ENCODE data around the gene TSPAN7. TPM values are rescaled to one million over a fixed set of nuclear protein-coding genes. Genes with fewer than 3 reads are reported as not detected.
A peak's percentile ranks its signal among the peaks of the same experiment; 100 is the strongest.

The TSPAN7 gene
- total and polyA plus RNA-seq, 2 experiments from 2014 or later: 12.4 to 17.2 TPM

DNA sequence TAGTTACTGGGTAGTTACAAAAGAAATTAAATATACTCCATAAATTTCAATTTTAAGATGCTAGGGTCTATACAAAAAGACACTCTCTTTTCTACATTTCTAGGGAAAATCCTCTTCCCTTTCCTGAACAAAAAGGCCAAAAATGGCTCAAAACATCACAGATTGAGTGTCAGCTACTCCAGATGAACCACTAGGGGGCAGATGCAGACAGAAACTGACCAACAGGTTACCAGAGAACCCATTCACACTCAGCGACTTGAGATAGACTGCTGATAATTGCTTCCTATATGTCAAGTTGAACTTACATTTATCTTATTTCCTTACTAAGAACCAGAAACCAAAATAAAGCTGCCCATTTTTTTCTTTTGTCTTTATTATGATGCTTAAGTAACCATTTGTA is 156.5 kb downstream of the TSPAN7 start:
- DNase-seq (ENCODE audit: low spot score): peak; percentile 7
- Histone ChIP-seq H3K4me1 (ENCODE audit: insufficient read depth) (no peaks in the 10 kb centered on the region), H3K27ac (no peak overlapping the region), H4K20me1 (ENCODE audit: insufficient read depth, poor library complexity, severe bottlenecking) (no peaks in the 10 kb centered on the region), H3K9me3 (ENCODE audit: low read depth) (no peaks in the 10 kb centered on the region), H3K27me3 (no peaks in the 10 kb centered on the region), H3K79me2 (no peaks in the 10 kb centered on the region), H2AFZ (no peak overlapping the region), H3K9me2 (replicated peaks; ENCODE audit: insufficient read depth) (no peaks in the 10 kb centered on the region), H3K36me3 (replicated peaks; ENCODE audit: insufficient read depth, low read depth) (no peaks in the 10 kb centered on the region), H3K4me3 (no peak overlapping the region), H3K4me2 (no peak overlapping the region)
- 35% methylated on average over 1 of the region's 1 CpG for whole genome bisulfite sequencing (ENCODE audit: low lambda C conversion rate, missing lambda C conversion rate)
- TF ChIP-seq, protein P1, sequence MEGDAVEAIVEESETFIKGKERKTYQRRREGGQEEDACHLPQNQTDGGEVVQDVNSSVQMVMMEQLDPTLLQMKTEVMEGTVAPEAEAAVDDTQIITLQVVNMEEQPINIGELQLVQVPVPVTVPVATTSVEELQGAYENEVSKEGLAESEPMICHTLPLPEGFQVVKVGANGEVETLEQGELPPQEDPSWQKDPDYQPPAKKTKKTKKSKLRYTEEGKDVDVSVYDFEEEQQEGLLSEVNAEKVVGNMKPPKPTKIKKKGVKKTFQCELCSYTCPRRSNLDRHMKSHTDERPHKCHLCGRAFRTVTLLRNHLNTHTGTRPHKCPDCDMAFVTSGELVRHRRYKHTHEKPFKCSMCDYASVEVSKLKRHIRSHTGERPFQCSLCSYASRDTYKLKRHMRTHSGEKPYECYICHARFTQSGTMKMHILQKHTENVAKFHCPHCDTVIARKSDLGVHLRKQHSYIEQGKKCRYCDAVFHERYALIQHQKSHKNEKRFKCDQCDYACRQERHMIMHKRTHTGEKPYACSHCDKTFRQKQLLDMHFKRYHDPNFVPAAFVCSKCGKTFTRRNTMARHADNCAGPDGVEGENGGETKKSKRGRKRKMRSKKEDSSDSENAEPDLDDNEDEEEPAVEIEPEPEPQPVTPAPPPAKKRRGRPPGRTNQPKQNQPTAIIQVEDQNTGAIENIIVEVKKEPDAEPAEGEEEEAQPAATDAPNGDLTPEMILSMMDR (IDR thresholded peaks at IDR 0.05; ENCODE audit: poor library complexity): peak; percentile 37
- TF ChIP-seq EZH2 (IDR thresholded peaks at IDR 0.05; ENCODE audit: borderline replicate concordance) (no peak), EZH2phosphoT487 (IDR thresholded peaks at IDR 0.05; ENCODE audit: low read depth, severe bottlenecking, unreplicated experiment) (no peak)

DNA sequence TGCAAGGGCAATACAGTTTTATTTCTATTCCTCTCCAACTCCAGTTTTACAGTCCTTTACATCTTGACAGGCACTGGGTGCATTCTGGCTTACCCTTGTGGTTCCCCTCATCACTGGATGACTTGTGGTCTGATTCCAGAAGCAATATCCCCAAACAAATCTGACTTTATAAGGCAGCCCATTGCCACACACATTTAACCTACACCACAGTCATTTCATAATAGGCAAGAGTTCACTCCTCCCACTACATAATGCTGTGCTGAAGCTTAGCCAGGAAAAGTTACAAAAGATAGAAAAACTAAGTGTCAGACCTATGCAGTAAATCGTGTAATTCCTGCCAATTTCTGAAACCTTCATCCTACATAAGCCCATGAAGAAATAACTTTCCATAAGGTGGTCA is 157.0 kb downstream of the TSPAN7 start:
- no peaks in the 10 kb centered on the region for H3K4me1 ChIP-seq (ENCODE audit: insufficient read depth)
- H3K79me2 ChIP-seq: no peaks in the 10 kb centered on the region
- TF ChIP-seq, protein P1 (IDR thresholded peaks at IDR 0.05; ENCODE audit: poor library complexity): no peak
- no peak for TF ChIP-seq EZH2 (IDR thresholded peaks at IDR 0.05; ENCODE audit: borderline replicate concordance)
- no peaks in the 10 kb centered on the region for H3K9me2 ChIP-seq (replicated peaks; ENCODE audit: insufficient read depth)
- H3K4me2 ChIP-seq: no peak overlapping the region
- no peak overlapping the region for H3K27ac ChIP-seq
- no peaks in the 10 kb centered on the region for H3K27me3 ChIP-seq
- WGBS (ENCODE audit: low lambda C conversion rate, missing lambda C conversion rate): 68% methylated on average over 1 of the region's 1 CpG
- no peaks in the 10 kb centered on the region for H3K36me3 ChIP-seq (replicated peaks; ENCODE audit: insufficient read depth, low read depth)
- no peak overlapping the region for H3K4me3 ChIP-seq
- H2AFZ ChIP-seq: no peak overlapping the region
- DNase-seq (ENCODE audit: low spot score): no peak
- H4K20me1 ChIP-seq (ENCODE audit: insufficient read depth, poor library complexity, severe bottlenecking): no peaks in the 10 kb centered on the region
- no peaks in the 10 kb centered on the region for H3K9me3 ChIP-seq (ENCODE audit: low read depth)

DNA sequence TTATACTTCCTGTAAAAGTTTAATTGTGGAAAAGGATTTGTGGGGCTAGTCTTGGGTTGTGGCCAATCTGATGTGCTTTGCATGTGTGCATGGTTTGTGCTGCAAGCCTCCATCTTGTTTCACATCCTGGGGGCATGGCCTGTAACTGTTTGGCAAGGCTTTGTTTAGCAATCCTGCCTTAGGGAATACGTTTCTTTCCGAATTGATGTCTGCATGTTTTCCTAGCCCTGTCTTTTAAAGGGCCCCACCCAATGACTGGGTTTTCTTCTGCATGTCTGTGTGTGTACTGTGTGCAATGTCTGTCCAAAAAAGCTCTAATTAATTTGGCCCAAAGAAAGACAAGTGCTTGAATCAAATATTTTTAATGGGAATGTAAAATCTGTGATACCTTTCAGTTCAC is 165.3 kb downstream of the TSPAN7 start:
- no peaks in the 10 kb centered on the region for H3K27me3 ChIP-seq
- no peaks in the 10 kb centered on the region for H4K20me1 ChIP-seq (ENCODE audit: insufficient read depth, poor library complexity, severe bottlenecking)
- no peaks in the 10 kb centered on the region for H3K9me3 ChIP-seq (ENCODE audit: low read depth)
- H3K9me2 ChIP-seq (replicated peaks; ENCODE audit: insufficient read depth): no peaks in the 10 kb centered on the region
- H3K4me1 ChIP-seq (ENCODE audit: insufficient read depth): no peaks in the 10 kb centered on the region
- no peaks in the 10 kb centered on the region for H3K79me2 ChIP-seq
- H2AFZ ChIP-seq: no peak overlapping the region
- H3K4me3 ChIP-seq: no peak overlapping the region
- 61% methylated on average over 2 of the region's 2 CpGs for WGBS (ENCODE audit: low lambda C conversion rate, missing lambda C conversion rate)
- H3K4me2 ChIP-seq: no peak overlapping the region
- peak; percentile 19 for DNase-seq (ENCODE audit: low spot score)
- TF ChIP-seq, protein P1 (IDR thresholded peaks at IDR 0.05; ENCODE audit: poor library complexity): no peak
- TF ChIP-seq EZH2 (IDR thresholded peaks at IDR 0.05; ENCODE audit: borderline replicate concordance): no peak
- no peak for TF ChIP-seq EZH2phosphoT487 (IDR thresholded peaks at IDR 0.05; ENCODE audit: low read depth, severe bottlenecking, unreplicated experiment)
- no peaks in the 10 kb centered on the region for H3K36me3 ChIP-seq (replicated peaks; ENCODE audit: insufficient read depth, low read depth)
- H3K27ac ChIP-seq: peak overlapping the region; percentile 62

DNA sequence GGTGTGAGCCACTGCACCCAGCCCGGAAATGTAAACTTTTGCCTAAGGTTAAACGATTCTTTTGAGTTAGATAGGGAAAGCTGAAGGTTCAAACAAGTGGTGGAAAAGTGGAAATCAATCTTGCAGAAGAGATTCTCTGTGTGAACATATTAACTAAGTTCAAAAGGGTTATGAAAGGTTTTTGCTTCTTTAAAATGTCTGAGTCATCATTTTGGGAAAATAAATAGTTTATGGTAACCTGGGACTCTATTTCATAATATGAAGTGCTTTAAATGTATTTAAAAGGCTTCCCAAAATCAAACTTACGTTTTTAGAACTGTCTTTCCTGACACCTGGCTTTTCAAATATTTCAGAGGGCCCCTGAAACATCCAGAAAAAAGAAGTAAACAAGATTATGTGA is 166.3 kb downstream of the TSPAN7 start:
- 67% methylated on average over 3 of the region's 3 CpGs for WGBS (ENCODE audit: low lambda C conversion rate, missing lambda C conversion rate)
- Histone ChIP-seq H3K27ac (no peak overlapping the region), H3K79me2 (no peaks in the 10 kb centered on the region), H3K36me3 (replicated peaks; ENCODE audit: insufficient read depth, low read depth) (no peaks in the 10 kb centered on the region), H2AFZ (no peak overlapping the region), H3K4me1 (ENCODE audit: insufficient read depth) (no peaks in the 10 kb centered on the region), H3K4me3 (no peak overlapping the region), H3K9me2 (replicated peaks; ENCODE audit: insufficient read depth) (no peaks in the 10 kb centered on the region), H3K27me3 (no peaks in the 10 kb centered on the region), H4K20me1 (ENCODE audit: insufficient read depth, poor library complexity, severe bottlenecking) (no peaks in the 10 kb centered on the region), H3K4me2 (no peak overlapping the region), H3K9me3 (ENCODE audit: low read depth) (no peaks in the 10 kb centered on the region)
- DNase-seq (ENCODE audit: low spot score): no peak
- TF ChIP-seq, protein P1 (IDR thresholded peaks at IDR 0.05; ENCODE audit: poor library complexity): no peak
- no peak for TF ChIP-seq EZH2 (IDR thresholded peaks at IDR 0.05; ENCODE audit: borderline replicate concordance)
- no peak for TF ChIP-seq EZH2phosphoT487 (IDR thresholded peaks at IDR 0.05; ENCODE audit: low read depth, severe bottlenecking, unreplicated experiment)
